AG10803 (cell line): Measurements from ENCODE around the gene MEOX1.

Experiments used
- DNase-seq: peaks from one replicate; pipeline ENCODE4 v3.0.0; 2010; ENCODE audit warnings: low read depth
- H3K4me3 ChIP-seq: 2 replicates; pipeline ENCODE4 v1.5.1; 2011; ENCODE audit warnings: mild to moderate bottlenecking, low read length, control low read depth
- TF ChIP-seq, protein P1 (sequence below): conservative IDR thresholded peaks from 2 replicates; pipeline ENCODE4 v1.5.1; 2011; ENCODE audit warnings: mild to moderate bottlenecking, low read length, control low read depth, inconsistent platforms

MEOX1 gene

DNA sequence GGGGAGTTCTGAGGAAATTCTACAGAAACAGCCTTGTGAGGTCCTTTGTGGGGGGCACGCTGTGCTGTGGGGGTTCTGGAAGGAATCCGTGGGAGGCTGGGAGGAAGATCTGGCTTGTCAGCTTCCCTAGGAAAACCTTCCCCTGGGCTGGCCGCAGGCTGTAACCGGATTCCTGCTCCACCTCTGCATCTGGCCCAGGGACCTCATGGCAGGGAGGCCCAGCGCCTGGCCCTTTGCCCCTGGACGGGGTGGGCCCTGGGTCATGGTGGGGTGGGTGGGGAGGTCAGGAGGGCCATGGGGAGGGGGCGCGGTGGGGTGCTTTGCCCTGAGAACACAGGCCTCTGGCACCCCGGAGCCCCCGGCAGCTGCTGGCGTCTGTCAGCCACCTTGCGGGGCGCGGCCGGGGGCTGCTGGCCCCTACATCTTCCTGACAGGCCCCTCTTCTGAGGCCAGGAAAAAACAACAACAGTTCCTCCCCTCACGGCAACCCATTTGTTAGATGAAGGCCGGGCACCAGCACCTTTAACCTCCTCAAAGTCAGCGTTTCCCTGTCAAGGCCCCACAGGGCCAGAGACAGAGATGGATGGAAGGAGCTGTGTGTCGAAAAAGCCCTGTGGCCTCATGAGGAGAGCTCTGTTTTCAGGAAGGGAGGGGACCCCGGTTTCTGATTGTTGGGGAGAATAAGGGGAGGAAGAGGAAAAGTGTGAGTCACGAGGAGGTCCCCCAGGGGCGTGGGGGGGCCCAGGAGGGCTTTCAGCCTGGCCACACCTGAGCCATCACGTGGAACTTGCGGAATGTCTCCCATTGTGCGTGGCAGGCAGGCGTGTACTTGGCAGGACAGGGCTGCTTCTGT lies 3.6 kb upstream of the MEOX1 start:
- H3K4me3 ChIP-seq: no peak overlapping the region
- TF ChIP-seq, protein P1, sequence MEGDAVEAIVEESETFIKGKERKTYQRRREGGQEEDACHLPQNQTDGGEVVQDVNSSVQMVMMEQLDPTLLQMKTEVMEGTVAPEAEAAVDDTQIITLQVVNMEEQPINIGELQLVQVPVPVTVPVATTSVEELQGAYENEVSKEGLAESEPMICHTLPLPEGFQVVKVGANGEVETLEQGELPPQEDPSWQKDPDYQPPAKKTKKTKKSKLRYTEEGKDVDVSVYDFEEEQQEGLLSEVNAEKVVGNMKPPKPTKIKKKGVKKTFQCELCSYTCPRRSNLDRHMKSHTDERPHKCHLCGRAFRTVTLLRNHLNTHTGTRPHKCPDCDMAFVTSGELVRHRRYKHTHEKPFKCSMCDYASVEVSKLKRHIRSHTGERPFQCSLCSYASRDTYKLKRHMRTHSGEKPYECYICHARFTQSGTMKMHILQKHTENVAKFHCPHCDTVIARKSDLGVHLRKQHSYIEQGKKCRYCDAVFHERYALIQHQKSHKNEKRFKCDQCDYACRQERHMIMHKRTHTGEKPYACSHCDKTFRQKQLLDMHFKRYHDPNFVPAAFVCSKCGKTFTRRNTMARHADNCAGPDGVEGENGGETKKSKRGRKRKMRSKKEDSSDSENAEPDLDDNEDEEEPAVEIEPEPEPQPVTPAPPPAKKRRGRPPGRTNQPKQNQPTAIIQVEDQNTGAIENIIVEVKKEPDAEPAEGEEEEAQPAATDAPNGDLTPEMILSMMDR: no peak
- no peak for DNase-seq

DNA sequence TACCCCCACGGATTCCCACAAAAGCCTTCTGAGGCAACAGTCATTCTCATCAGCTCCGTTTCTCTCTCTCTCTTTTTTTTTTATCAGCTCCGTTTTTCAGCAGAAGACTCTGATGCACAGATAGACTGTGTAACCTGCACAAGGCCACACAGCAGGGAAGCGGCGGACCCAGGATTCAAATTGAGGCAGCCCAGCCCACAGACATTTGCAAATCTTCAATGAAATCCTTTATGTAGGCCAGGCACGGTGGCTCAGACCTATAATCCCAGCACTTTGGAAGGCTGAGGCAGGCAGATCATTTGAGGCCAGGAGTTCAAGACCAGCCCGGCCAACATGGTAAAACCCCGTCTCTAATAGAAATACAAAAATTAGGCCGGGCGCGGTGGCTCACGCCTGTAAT lies 2.4 kb upstream of the MEOX1 start:
- TF ChIP-seq, protein P1: no peak
- H3K4me3 ChIP-seq: no peak overlapping the region
- DNase-seq: no peak

DNA sequence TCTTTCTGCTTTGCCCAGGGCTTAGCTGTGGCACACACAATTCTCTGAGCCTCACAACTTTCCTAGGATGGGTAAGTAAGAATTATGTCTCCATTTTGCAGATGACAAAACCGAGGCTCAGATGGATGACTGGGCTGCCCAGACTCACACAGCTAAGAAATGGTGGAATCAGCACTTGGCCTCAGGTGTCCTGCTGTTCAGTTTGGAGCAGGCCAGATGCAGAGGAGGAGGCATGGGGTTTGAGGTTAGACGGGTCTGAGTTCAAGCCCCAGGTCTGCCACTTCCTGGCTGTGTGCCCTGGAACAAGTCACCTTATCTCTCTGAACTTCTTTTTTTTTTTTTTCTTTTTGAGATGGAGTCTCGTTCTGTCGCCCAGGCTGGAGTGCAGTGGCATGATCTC lies 1.7 kb upstream of the MEOX1 start:
- no peak for DNase-seq
- no peak overlapping the region for H3K4me3 ChIP-seq
- TF ChIP-seq, protein P1: no peak

DNA sequence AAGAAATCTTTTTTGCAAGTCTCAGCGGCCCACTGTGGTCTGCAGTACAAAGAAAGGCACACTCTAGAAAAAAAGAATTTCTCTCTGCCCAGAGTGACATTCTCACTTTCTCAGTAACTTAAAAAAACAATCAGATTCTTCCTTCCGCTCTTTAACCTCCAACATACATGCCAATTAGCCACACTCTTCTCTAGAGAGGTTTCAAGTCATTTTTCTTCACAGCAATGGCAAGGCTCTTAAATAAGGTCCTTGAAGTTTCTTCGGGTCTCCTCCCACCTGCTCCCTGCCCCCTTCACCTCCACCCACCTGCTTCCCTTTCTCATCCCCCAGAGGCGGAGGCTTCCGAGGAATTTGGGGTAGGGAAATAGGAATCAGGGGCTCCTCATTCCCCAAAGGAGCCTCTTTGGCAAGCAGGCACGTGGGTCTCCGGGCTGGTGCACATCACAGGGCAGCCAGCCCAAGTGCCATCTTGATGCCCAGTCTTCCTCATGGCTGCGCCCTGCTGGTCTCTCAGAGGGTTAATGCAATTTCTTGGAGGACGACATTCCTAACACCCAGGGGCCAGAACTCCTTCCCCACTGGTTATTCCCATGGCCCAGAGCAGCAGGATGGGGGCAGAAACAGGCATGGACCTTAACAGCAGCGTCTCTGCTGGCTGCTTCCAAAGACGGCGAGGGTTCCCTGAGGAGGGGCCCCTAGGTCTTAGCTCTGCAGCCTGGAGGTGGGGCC lies 855 bp upstream of the MEOX1 start:
- no peak overlapping the region for H3K4me3 ChIP-seq
- TF ChIP-seq, protein P1: no peak
- no peak for DNase-seq

DNA sequence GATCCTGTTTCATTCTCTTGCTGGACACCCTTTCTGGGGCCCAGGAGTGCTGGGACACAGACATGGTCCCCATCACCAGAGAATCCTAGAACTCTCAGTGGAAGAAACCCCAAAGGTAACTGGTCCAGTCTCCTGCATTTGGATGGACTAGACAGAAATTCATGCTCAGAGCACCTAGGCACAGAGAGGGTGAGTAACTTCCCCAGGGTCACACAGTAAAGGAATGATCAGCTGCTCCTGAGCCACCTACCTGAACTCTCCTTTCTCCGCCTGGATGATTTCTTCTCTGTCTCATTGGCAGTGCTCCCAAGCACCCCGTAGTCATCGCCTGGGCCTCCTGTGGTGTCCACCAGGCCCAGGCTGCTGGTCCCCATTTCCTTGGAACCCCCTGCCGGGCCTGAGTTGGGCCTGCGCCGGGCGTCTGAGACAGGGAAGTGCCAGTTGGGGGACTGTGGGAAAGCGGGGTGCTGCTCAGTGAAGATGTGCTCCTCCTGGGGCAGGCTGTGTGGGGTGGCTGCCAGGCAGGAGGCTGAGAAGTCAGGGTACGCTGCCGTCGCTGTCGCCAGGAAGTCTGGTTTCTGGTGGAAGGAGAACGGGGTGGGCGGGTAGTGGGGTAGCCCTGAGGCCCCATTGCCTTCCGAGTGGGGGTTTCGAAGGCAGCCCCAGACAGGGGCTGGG lies 767 bp downstream of the MEOX1 start:
- no peak overlapping the region for H3K4me3 ChIP-seq
- no peak for DNase-seq
- TF ChIP-seq, protein P1: no peak

DNA sequence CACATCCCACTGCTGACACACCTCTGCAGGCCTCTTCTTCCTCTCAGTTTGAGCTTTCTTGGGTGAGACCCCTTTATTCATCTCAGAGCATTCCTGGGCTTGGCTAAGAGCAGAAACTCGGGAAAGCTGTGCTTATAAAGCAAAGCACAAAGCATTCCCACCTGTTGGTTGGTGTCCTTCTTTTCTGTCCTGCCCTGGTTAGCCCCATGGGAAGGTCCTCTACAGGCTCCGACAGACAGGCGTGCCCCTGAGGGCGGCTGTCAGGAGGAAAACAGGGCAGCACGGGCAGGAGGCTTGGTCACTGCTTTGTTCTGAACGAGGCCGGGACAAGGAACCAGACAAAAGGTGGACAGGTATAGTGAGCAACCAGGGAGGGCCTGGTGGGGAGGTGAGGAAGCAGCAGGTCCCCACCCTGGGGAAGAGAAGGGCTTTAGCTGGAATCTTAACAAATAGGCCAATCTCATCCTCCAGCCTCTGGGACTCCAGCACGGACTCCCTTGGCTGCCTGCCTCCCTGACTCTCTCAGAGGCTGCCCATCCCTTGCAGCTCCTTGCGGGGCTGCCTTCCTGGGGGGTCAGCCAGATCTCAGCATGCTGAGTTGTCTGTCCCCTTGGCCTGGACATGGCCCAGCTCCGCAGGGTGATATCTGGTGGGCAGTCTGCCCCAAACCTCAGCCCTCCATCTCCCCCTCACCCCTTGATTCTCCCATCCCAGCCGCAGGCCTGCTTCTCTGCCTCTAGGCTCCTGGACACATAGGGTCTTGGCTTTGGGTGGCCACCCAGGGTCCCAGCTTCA lies 1.7 kb downstream of the MEOX1 start:
- no peak for DNase-seq
- H3K4me3 ChIP-seq: no peak overlapping the region
- TF ChIP-seq, protein P1: no peak
